ELF-1 (cell line): ENCODE results near the gene CDK18.
A peak's percentile ranks its signal among the peaks of the same experiment; 100 is the strongest.
"Not testable (repeated sequence)": the region's sequence is repeated elsewhere in the genome, so short reads cannot be mapped to it uniquely, and the experiment has no call there.

ENCODE experiments used
- DNase-seq: peaks from one replicate; pipeline ENCODE4 v3.0.0-alpha.2; 2016; ENCODE audit warnings: low read depth, low spot score

CDK18 gene

GRCh38 chr1:205504311-205505075 lies at the start of gene CDK18:
Gene CDK18, plus strand, starts transcription at chr1:205504669. Its CDS starts 18,499 bp downstream, at chr1:205523168.
- DNase-seq: peak; percentile 83

- peak; percentile 76 for DNase-seq
Measured at GRCh38 chr1:205454903-205455335, 49.5 kb upstream of the CDK18 start.

DNA sequence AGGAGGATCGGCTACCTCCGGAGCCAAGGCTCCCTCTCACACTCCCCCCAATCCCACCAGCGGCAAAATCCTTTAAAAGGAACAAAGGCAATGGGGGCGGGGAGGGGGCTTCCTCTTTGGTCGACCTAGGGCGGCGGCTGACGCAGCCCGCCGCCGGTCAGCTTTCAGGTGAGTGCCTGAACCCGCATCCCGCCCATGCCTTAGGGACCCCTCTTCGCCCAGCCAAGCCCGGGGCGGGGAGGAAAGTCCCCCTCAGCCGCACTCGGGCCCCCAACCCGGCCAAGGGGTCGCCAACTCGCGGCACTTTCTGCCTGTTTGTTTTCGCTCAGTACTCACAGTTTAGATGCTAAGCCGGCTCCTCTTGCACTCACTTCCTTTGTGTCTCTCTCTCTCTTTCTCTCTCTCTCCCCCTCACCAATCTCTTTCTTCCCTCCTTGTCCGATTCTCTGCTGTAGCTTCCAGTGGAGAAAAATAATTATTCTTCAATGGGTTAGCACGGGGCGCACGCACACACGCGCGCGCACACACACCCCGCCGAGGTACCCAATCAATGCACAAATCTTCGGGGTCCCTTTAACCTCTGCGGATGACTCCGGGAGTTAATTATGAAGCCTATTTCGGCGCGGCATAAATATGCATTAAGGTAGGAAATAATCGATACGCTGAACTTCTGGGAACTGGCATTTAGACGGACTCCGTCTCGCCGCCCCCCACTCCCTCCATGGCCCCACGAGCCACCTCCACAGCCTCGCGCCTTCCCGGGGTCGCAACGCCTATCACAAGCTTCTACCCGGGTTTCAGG lies 48.7 kb upstream of the CDK18 start, which contains the start of gene BLACAT1:
BLACAT1 (minus strand) TSS at position 465 of the 802 bp plus-strand sequence.
- peak; percentile 67 for DNase-seq

GRCh38 chr1:205456383-205456867 lies 48.0 kb upstream of the CDK18 start:
- peak; percentile 67 for DNase-seq

- DNase-seq: peak; percentile 93
Measured at GRCh38 chr1:205456868-205457745, 47.4 kb upstream of the CDK18 start.

- peak; percentile 79 for DNase-seq
Measured at GRCh38 chr1:205458777-205459566, 45.5 kb upstream of the CDK18 start.

DNA sequence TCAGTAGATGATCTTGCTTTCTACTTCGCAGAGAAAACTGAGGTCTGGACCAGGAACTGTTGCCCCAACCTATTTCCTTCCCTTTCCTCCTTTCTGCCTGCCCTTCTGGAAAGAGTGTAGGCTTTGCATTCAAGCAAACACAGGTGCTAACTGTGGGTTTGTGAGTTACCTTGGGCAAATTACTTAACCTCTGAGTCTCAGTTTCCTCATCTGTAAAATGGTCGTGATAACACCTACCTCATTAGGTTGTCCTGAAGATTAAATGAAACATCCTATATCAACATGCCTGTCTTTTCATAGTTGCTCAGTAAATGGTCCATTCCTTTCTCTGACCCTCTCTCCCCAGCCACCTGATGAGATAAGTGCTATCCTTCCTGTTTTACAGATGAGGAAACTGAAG lies 39.1 kb upstream of the CDK18 start:
- no peak for DNase-seq

- no peak for DNase-seq
Measured at GRCh38 chr1:205466595-205467220, 37.8 kb upstream of the CDK18 start.

- no peak for DNase-seq
Measured at GRCh38 chr1:205470131-205470530, 34.3 kb upstream of the CDK18 start.

DNA sequence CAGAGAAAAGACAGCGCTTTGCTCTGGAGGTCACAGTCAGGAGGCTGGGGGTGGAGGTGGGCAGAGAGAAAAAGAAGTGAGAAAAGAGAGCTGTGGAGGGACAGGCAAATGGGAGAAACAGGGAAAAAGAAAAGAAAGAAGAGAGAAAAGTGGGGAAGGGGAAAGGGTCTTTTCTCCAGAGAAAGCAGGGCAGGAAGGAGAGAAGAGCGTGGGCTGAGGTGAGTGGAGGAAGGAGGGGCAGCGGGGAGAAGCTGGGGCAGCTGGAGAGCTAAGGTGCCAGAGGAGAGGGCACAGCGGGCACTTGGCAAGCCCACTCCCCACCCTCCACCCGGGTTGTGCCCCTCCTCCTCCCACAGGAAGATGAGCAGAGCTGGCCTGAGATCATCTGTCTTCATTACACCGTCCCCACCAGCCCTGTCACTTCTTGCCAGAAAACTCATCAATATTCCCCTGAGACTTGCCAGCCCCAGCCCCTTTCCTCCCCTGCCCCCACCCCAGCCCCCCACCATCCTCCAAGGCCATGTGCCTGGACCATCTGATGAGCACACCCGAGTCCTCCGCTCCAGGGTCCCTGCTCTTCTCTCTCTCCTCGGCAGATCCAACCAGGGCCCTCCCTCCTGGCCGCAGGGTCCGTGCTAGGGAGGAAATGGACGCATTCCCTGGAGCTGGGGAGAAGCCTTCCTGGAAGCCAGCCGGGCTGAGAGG lies 31.6 kb upstream of the CDK18 start:
- DNase-seq: no peak

DNA sequence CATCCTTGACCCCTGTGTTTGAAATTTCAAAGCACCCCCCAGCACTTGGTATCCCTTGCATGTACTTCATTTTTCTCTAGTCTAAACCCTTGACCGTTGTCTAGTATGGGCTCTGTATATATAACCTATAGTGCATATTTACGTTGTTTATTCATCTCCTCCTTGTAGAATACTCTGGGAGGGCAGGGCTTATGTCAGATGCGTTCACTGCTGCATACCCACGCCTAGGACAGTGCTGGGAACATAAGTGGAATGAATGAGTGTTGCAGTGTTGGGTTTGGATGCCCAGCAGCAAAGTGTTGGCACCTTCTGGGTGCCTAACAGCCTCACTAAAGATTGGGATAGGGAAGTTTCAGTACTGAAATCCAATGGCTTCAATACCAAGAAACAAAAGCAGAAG lies 31.0 kb upstream of the CDK18 start:
- no peak for DNase-seq

DNA sequence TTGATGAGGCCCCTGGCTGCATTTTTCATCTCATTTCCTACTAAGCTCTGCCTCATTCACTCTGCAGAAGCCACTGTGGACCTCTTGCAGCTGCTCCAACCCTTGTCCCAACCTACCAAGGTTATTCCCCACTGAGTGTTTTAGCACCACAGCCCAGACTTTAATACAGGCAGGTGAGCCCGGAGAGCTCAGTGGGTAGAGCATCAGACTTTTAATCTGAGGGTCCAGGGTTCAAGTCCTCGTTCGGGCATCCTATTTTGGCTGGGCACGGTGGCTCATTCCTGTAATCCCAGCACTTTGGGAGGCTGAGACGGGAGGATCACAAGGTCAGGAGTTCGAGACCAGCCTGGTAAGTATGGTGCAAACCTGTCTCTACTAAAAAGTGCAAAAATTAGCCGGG lies 30.5 kb upstream of the CDK18 start:
- no peak for DNase-seq

DNA sequence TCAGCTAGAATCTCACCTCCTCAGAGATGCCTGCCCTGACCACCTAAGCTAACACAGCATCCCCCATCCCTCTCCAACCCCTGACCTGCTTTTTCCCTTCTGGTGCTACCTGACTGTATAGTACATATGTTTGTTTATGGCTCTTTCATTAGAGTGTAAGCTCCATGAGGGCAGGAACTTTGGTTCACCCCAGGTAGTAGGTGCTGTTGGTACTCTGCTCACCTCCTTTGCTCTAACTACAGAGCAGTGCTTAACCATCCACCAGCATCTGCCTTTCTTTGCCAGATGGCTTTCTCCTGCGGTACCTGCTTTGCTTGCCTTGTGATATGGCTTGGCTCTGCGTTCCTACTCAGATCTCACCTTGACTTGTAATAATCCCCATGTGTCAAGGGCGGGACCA lies 29.9 kb upstream of the CDK18 start:
- DNase-seq: no peak

DNA sequence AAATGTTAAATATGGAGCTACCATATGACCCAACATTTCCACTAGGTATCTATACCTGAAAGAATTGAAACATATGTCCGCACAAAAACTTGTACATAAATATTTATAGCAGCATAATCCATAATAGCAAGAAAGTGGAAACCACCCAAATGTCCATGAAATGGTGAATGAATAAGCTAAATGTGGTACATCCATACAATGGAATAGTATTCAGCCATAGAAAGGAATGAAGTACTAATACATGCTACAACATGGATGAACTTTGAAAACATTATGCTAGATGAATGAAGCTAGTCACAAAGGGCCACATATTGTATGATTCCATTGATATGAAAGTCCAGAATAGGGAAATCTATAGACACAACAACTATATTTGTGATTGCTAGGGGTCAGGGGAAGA lies 28.6 kb upstream of the CDK18 start:
- DNase-seq: no peak

GRCh38 chr1:205476648-205477047 lies 27.8 kb upstream of the CDK18 start:
- DNase-seq: no peak

- DNase-seq: peak; percentile 43
Measured at GRCh38 chr1:205477121-205477758, 27.2 kb upstream of the CDK18 start.

- DNase-seq: no peak
Measured at GRCh38 chr1:205477759-205478247, 26.7 kb upstream of the CDK18 start.

GRCh38 chr1:205478985-205479384 lies 25.5 kb upstream of the CDK18 start:
- not testable (repeated sequence) for DNase-seq
